Measurements from ENCODE around the gene CTDSPL. TPM values are rescaled to one million over a fixed set of nuclear protein-coding genes. Genes with fewer than 3 reads are reported as not detected.

CTDSPL gene
- total and polyA plus RNA-seq, 2 of the 13 experiments (the other 11 are each of a cell fraction or from before 2014, with no cell fraction given), result 26.1 to 142 TPM

DNA sequence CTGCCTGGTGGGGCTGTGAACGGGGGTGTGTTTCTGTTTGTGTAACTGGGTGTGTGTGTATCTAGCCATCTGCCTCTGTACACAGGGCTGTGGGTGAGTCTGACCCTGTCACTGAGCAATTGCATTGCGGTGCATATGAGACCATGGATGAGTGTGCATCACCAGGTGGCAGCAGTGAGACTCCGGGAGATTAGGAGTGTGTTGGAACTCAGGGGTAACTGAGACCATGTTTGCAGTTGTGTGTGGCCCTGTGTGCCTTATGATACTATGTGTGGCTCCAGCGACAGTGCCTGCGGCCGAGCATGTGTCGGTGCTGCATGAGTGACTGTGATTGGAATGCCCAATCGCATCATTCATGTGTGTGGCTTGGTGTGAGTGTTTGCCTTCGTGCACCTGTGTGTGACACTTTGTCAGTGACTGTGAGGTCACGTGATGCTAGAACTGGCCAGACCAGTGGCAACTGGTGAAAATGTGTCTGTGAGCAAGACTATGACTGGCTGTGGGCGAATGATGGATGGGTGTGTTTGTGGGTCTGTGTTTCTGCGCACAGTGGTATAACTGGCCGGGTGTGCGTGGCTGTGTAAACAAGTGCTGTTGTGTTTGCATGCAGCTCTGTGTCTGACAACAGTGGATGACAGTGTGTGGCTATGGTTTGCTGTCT, 142.9 kb downstream of the CTDSPL start (continued):
- no peak for TF ChIP-seq ZKSCAN5 (CRISPR knock-in tag; IDR thresholded peaks at IDR 0.05)
- TF ChIP-seq HOXA3 (CRISPR knock-in tag; IDR thresholded peaks at IDR 0.05), result no peak; the same call in 1 of the 2 replicates
- peak; percentile 94 for TF ChIP-seq RAD51 (IDR thresholded peaks at IDR 0.05; ENCODE audit: borderline replicate concordance)
- TF ChIP-seq ZNF614 (CRISPR knock-in tag; IDR thresholded peaks at IDR 0.05; ENCODE audit: borderline replicate concordance), result peak; percentile 38
- TF ChIP-seq, protein P1, sequence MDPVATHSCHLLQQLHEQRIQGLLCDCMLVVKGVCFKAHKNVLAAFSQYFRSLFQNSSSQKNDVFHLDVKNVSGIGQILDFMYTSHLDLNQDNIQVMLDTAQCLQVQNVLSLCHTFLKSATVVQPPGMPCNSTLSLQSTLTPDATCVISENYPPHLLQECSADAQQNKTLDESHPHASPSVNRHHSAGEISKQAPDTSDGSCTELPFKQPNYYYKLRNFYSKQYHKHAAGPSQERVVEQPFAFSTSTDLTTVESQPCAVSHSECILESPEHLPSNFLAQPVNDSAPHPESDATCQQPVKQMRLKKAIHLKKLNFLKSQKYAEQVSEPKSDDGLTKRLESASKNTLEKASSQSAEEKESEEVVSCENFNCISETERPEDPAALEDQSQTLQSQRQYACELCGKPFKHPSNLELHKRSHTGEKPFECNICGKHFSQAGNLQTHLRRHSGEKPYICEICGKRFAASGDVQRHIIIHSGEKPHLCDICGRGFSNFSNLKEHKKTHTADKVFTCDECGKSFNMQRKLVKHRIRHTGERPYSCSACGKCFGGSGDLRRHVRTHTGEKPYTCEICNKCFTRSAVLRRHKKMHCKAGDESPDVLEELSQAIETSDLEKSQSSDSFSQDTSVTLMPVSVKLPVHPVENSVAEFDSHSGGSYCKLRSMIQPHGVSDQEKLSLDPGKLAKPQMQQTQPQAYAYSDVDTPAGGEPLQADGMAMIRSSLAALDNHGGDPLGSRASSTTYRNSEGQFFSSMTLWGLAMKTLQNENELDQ (CRISPR knock-in tag; IDR thresholded peaks at IDR 0.05; ENCODE audit: borderline replicate concordance), result peak; percentile 30; the same call in 1 of the 2 replicates
- no peak for TF ChIP-seq THYN1 (CRISPR knock-in tag; IDR thresholded peaks at IDR 0.05; ENCODE audit: borderline replicate concordance, low read depth)
- 0 out of 2 replicates have a peak, but pooled peaks have one; percentile 4 for TF ChIP-seq POGZ (CRISPR knock-in tag; IDR thresholded peaks at IDR 0.05)
- peak; percentile 2; the same call in 1 of the 2 replicates for TF ChIP-seq KAT8 (CRISPR knock-in tag; IDR thresholded peaks at IDR 0.05)
- TF ChIP-seq SMAD3 (CRISPR knock-in tag; IDR thresholded peaks at IDR 0.05), result peak; percentile 66; the same call in 1 of the 2 replicates
- TF ChIP-seq U2AF2 (IDR thresholded peaks at IDR 0.05; ENCODE audit: low read depth, low read length), result no peak
- TF ChIP-seq, protein P2, sequence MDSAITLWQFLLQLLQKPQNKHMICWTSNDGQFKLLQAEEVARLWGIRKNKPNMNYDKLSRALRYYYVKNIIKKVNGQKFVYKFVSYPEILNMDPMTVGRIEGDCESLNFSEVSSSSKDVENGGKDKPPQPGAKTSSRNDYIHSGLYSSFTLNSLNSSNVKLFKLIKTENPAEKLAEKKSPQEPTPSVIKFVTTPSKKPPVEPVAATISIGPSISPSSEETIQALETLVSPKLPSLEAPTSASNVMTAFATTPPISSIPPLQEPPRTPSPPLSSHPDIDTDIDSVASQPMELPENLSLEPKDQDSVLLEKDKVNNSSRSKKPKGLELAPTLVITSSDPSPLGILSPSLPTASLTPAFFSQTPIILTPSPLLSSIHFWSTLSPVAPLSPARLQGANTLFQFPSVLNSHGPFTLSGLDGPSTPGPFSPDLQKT (CRISPR knock-in tag; IDR thresholded peaks at IDR 0.05; ENCODE audit: borderline replicate concordance), result no peak
- TF ChIP-seq ZNF737 (CRISPR knock-in tag; IDR thresholded peaks at IDR 0.05; ENCODE audit: borderline replicate concordance), result 0 out of 2 replicates have a peak, but pooled peaks have one; percentile 22
- TF ChIP-seq, protein P3, sequence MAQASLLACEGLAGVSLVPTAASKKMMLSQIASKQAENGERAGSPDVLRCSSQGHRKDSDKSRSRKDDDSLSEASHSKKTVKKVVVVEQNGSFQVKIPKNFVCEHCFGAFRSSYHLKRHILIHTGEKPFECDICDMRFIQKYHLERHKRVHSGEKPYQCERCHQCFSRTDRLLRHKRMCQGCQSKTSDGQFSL (CRISPR knock-in tag; IDR thresholded peaks at IDR 0.05), result peak; percentile 50; the same call in 1 of the 2 replicates
- peak; percentile 63; the same call in 1 of the 2 replicates for TF ChIP-seq CHD4 (IDR thresholded peaks at IDR 0.05; ENCODE audit: borderline replicate concordance, low read length)
- no peak for TF ChIP-seq ZNF34 (CRISPR knock-in tag; IDR thresholded peaks at IDR 0.05; ENCODE audit: borderline replicate concordance)
- TF ChIP-seq ZNF879 (CRISPR knock-in tag; IDR thresholded peaks at IDR 0.05), result no peak
- no peak for TF ChIP-seq ZNF274 (CRISPR knock-in tag; IDR thresholded peaks at IDR 0.05)
- no peak for TF ChIP-seq HNRNPUL1 (IDR thresholded peaks at IDR 0.05; ENCODE audit: low read depth, low read length)
- peak; percentile 42; the same call in 1 of the 2 replicates for TF ChIP-seq ZFX (CRISPR knock-in tag; IDR thresholded peaks at IDR 0.05; ENCODE audit: low read depth)
- no peak for TF ChIP-seq POLR2A (IDR thresholded peaks at IDR 0.05; ENCODE audit: insufficient read depth in 1 of 2, low read depth in 2 of 2, low read length in 2 of 2)
- TF ChIP-seq ZNF121 (CRISPR knock-in tag; IDR thresholded peaks at IDR 0.05), result peak; percentile 78
- TF ChIP-seq NFATC3 (CRISPR knock-in tag; IDR thresholded peaks at IDR 0.05), result no peak
- TF ChIP-seq JUND (CRISPR knock-in tag; IDR thresholded peaks at IDR 0.05), result 0 out of 2 replicates have a peak, but pooled peaks have one; percentile 30
- peak; percentile 50; the same call in 1 of the 2 replicates for TF ChIP-seq SIX1 (CRISPR knock-in tag; IDR thresholded peaks at IDR 0.05; ENCODE audit: borderline replicate concordance)
- TF ChIP-seq ZNF747 (CRISPR knock-in tag; IDR thresholded peaks at IDR 0.05; ENCODE audit: borderline replicate concordance), result no peak; the same call in 1 of the 2 replicates
- TF ChIP-seq, protein P4, sequence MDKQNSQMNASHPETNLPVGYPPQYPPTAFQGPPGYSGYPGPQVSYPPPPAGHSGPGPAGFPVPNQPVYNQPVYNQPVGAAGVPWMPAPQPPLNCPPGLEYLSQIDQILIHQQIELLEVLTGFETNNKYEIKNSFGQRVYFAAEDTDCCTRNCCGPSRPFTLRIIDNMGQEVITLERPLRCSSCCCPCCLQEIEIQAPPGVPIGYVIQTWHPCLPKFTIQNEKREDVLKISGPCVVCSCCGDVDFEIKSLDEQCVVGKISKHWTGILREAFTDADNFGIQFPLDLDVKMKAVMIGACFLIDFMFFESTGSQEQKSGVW (CRISPR knock-in tag; IDR thresholded peaks at IDR 0.05; ENCODE audit: borderline replicate concordance), result no peak; the same call in 1 of the 2 replicates
- TF ChIP-seq SAP130 (CRISPR knock-in tag; IDR thresholded peaks at IDR 0.05; ENCODE audit: low read depth), result peak; percentile 91

All from HepG2 (cell line).